HFF-Myc (cell line): Measurements from ENCODE around the gene LCNL1.

Experiments used
- DNase-seq: peaks from one replicate; pipeline ENCODE4 v3.0.0-alpha.2; 2011; ENCODE audit warnings: low read depth; ENCODE audit errors: extremely low read depth
- H3K4me3 ChIP-seq: replicated peaks from 2 replicates; pipeline ENCODE4 v1.5.1; 2011; ENCODE audit warnings: low read depth, mild to moderate bottlenecking, control low read depth, low read length
- TF ChIP-seq, protein P1 (sequence below): IDR thresholded peaks from 2 replicates; pipeline ENCODE4 v1.5.1; 2012; ENCODE audit warnings: mild to moderate bottlenecking, low read depth, low read length, control low read depth; ENCODE audit errors: missing control alignments

LCNL1 gene

GRCh38 chr9:136969150-136969549 is 13.6 kb upstream of the LCNL1 start:
- TF ChIP-seq, protein P1, sequence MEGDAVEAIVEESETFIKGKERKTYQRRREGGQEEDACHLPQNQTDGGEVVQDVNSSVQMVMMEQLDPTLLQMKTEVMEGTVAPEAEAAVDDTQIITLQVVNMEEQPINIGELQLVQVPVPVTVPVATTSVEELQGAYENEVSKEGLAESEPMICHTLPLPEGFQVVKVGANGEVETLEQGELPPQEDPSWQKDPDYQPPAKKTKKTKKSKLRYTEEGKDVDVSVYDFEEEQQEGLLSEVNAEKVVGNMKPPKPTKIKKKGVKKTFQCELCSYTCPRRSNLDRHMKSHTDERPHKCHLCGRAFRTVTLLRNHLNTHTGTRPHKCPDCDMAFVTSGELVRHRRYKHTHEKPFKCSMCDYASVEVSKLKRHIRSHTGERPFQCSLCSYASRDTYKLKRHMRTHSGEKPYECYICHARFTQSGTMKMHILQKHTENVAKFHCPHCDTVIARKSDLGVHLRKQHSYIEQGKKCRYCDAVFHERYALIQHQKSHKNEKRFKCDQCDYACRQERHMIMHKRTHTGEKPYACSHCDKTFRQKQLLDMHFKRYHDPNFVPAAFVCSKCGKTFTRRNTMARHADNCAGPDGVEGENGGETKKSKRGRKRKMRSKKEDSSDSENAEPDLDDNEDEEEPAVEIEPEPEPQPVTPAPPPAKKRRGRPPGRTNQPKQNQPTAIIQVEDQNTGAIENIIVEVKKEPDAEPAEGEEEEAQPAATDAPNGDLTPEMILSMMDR = no peak
- H3K4me3 ChIP-seq = no peak overlapping the region
- DNase-seq = no peak

DNA sequence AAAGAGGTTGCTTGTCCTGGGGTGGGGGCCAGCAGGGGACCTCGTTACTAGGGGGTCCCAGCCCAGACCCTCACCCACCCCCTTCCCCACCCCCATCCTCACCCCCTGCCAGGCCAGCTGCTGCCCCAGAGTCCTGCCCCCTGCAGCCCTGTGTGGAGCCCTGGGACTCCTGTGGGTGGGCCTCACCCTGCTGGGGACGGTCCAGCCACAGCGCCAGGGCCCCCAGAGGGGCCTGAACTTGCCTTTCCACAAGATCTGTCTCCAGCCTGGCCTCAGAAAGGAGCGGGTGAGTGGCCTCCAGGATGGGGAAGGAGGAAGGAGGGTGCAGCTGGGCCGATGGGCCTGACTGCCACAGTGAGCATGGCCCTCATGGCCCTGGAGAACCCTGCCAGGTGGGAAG is 13.0 kb upstream of the LCNL1 start:
- TF ChIP-seq, protein P1 = no peak
- no peak overlapping the region for H3K4me3 ChIP-seq
- no peak for DNase-seq

- TF ChIP-seq, protein P1 = no peak
- H3K4me3 ChIP-seq = no peak overlapping the region
- DNase-seq = no peak
Observed at GRCh38 chr9:136970361-136970760, 12.4 kb upstream of the LCNL1 start.

- no peak overlapping the region for H3K4me3 ChIP-seq
- TF ChIP-seq, protein P1 = no peak
- no peak for DNase-seq
Observed at GRCh38 chr9:136971746-136972145, 11.0 kb upstream of the LCNL1 start.

GRCh38 chr9:136972335-136972734 is 10.5 kb upstream of the LCNL1 start:
- TF ChIP-seq, protein P1 = no peak
- no peak for DNase-seq
- no peak overlapping the region for H3K4me3 ChIP-seq

GRCh38 chr9:136972743-136973142 is 10.1 kb upstream of the LCNL1 start:
- TF ChIP-seq, protein P1 = no peak
- no peak overlapping the region for H3K4me3 ChIP-seq
- DNase-seq = no peak
